ENCODE data around the gene LPAR3. TPM values are rescaled to one million over a fixed set of nuclear protein-coding genes. Genes with fewer than 3 reads are reported as not detected.
A peak's percentile ranks its signal among the peaks of the same experiment; 100 is the strongest.

LPAR3 gene
- total RNA-seq, 1 experiment from 2014 or later = 37.8 TPM

GRCh38 chr1:84773933-84774497 is 119.0 kb downstream of the LPAR3 start:
- DNase-seq = no peak
- Histone ChIP-seq H3K27me3 (ENCODE audit: control insufficient read depth, insufficient read depth, low read length) (no peaks in the 10 kb centered on the region), H3K36me3 (replicated peaks; ENCODE audit: control insufficient read depth, insufficient read depth, low read length) (no peaks in the 10 kb centered on the region), H3K4me3 (ENCODE audit: insufficient read depth, low read depth, low read length) (no peak overlapping the region)

- no peak for DNase-seq
- Histone ChIP-seq H3K36me3 (replicated peaks; ENCODE audit: control insufficient read depth, insufficient read depth, low read length) (no peaks in the 10 kb centered on the region), H3K27me3 (ENCODE audit: control insufficient read depth, insufficient read depth, low read length) (no peaks in the 10 kb centered on the region), H3K4me3 (ENCODE audit: insufficient read depth, low read depth, low read length) (no peak overlapping the region)
Measured at GRCh38 chr1:84773195-84773594, 119.8 kb downstream of the LPAR3 start.

GRCh38 chr1:84772428-84772943 is 120.5 kb downstream of the LPAR3 start:
- DNase-seq = peak; percentile 84
- H3K27me3 ChIP-seq (ENCODE audit: control insufficient read depth, insufficient read depth, low read length) = no peaks in the 10 kb centered on the region
- H3K4me3 ChIP-seq (ENCODE audit: insufficient read depth, low read depth, low read length) = no peak overlapping the region
- no peaks in the 10 kb centered on the region for H3K36me3 ChIP-seq (replicated peaks; ENCODE audit: control insufficient read depth, insufficient read depth, low read length)

GRCh38 chr1:84771895-84772294 is 121.1 kb downstream of the LPAR3 start:
- Histone ChIP-seq H3K27me3 (ENCODE audit: control insufficient read depth, insufficient read depth, low read length) (no peaks in the 10 kb centered on the region), H3K36me3 (replicated peaks; ENCODE audit: control insufficient read depth, insufficient read depth, low read length) (no peaks in the 10 kb centered on the region), H3K4me3 (ENCODE audit: insufficient read depth, low read depth, low read length) (no peak overlapping the region)
- no peak for DNase-seq

- Histone ChIP-seq H3K4me3 (ENCODE audit: insufficient read depth, low read depth, low read length) (no peak overlapping the region), H3K27me3 (ENCODE audit: control insufficient read depth, insufficient read depth, low read length) (no peaks in the 10 kb centered on the region), H3K36me3 (replicated peaks; ENCODE audit: control insufficient read depth, insufficient read depth, low read length) (no peaks in the 10 kb centered on the region)
- DNase-seq = no peak
Measured at GRCh38 chr1:84770481-84770880, 122.5 kb downstream of the LPAR3 start.

- Histone ChIP-seq H3K36me3 (replicated peaks; ENCODE audit: control insufficient read depth, insufficient read depth, low read length) (no peaks in the 10 kb centered on the region), H3K4me3 (ENCODE audit: insufficient read depth, low read depth, low read length) (no peak overlapping the region), H3K27me3 (ENCODE audit: control insufficient read depth, insufficient read depth, low read length) (peaks cover 4% of the 10 kb centered on the region; the same call in 1 of the 2 replicates)
- DNase-seq = no peak
Measured at GRCh38 chr1:84769636-84770035, 123.4 kb downstream of the LPAR3 start.

GRCh38 chr1:84768634-84769033 is 124.4 kb downstream of the LPAR3 start:
- Histone ChIP-seq H3K4me3 (ENCODE audit: insufficient read depth, low read depth, low read length) (no peak overlapping the region), H3K36me3 (replicated peaks; ENCODE audit: control insufficient read depth, insufficient read depth, low read length) (no peaks in the 10 kb centered on the region), H3K27me3 (ENCODE audit: control insufficient read depth, insufficient read depth, low read length) (peaks cover 6% of the 10 kb centered on the region)
- DNase-seq = no peak

GRCh38 chr1:84763912-84764680 is 128.9 kb downstream of the LPAR3 start:
- no peak overlapping the region for H3K4me3 ChIP-seq (ENCODE audit: insufficient read depth, low read depth, low read length)
- peak; percentile 68 for DNase-seq
- H3K27me3 ChIP-seq (ENCODE audit: control insufficient read depth, insufficient read depth, low read length) = peaks cover 6% of the 10 kb centered on the region
- H3K36me3 ChIP-seq (replicated peaks; ENCODE audit: control insufficient read depth, insufficient read depth, low read length) = no peaks in the 10 kb centered on the region

- Histone ChIP-seq H3K27me3 (ENCODE audit: control insufficient read depth, insufficient read depth, low read length) (peaks cover 6% of the 10 kb centered on the region), H3K4me3 (ENCODE audit: insufficient read depth, low read depth, low read length) (no peak overlapping the region), H3K36me3 (replicated peaks; ENCODE audit: control insufficient read depth, insufficient read depth, low read length) (no peaks in the 10 kb centered on the region)
- DNase-seq = no peak
Measured at GRCh38 chr1:84762664-84763063, 130.3 kb downstream of the LPAR3 start.

Other genes with a start within 250 kb of the LPAR3 start
- 18.0 and 23.6 TPM in 2 replicates for gene SSX2IP, start 202.7 kb downstream of the LPAR3 start, total RNA-seq (2014; rRNA removed; shearing (Covaris generic))
- 0.38 and 0.70 TPM in 2 replicates for gene MCOLN2, start 103.9 kb upstream of the LPAR3 start, total RNA-seq (2014; rRNA removed; shearing (Covaris generic))
- 1.2 and 1.5 TPM in 2 replicates for gene MCOLN3, start 155.3 kb upstream of the LPAR3 start, total RNA-seq (2014; rRNA removed; shearing (Covaris generic))

Measured in H7 (cell line).